Endothelial cell of umbilical vein (primary cell): ENCODE data around the gene CCR1. TPM values are rescaled to one million over a fixed set of nuclear protein-coding genes. Genes with fewer than 3 reads are reported as not detected.

Source experiments
- BruUV-seq: library from RNA; stranded (reverse); fragments of 400-500 nt; replicated peaks from 2 replicates; lab custom pipeline; 2021; lab: Mats Ljungman, UMichigan
- CTCF ChIA-PET: fragments of 300-600, 350-600 bp; sonication (Branson Sonifier 250); formaldehyde crosslinking; loops from one replicate; lab custom pipeline; 2021; ENCODE audit warnings: antibody characterized with exemption, inconsistent platforms; lab: Charles Lee
- POLR2A ChIA-PET: fragments of 300-600, 350-600 bp; sonication (Branson Sonifier 250); formaldehyde crosslinking; loops from one replicate; lab custom pipeline; 2021; ENCODE audit warnings: antibody characterized with exemption, inconsistent platforms; lab: Charles Lee
- DNase-seq: peaks from one replicate; pipeline ENCODE4 v3.0.0-alpha.2; 2011; ENCODE audit warnings: low read depth, low spot score
- FAIRE-seq: peaks from 2 replicates; lab custom pipeline; 2011; peaks lifted over from hg19 to GRCh38; lab: Jason Lieb, UNC
- H2AFZ ChIP-seq: 2 replicates; pipeline ENCODE4 v1.6.0; 2012; ENCODE audit warnings: low read depth, low read length, control low read depth, inconsistent platforms
- H3K27ac ChIP-seq: 2 replicates; pipeline ENCODE4 v1.5.1; 2011; ENCODE audit warnings: low read depth, mild to moderate bottlenecking, control low read depth, low read length, moderate library complexity; ENCODE audit not compliant: insufficient read depth
- H3K27me3 ChIP-seq, 2 experiments: 2 replicates each; pipeline versions ENCODE4 v1.6.0 to v1.6.1; 2011; ENCODE audit warnings: low read length in 2 of 2, mixed read lengths in 1 of 2; ENCODE audit not compliant: control insufficient read depth in 2 of 2, insufficient read depth in 2 of 2
- H3K36me3 ChIP-seq, 2 experiments: 2 replicates in 1 of 2; 3 replicates in 1 of 2; pipeline ENCODE4 v1.5.1; 2011; ENCODE audit warnings: low read length in 2 of 2, mild to moderate bottlenecking in 1 of 2, moderate library complexity in 1 of 2; ENCODE audit not compliant: control insufficient read depth in 2 of 2, insufficient read depth in 2 of 2; ENCODE audit errors: extremely low read depth in 1 of 2
- H3K4me1 ChIP-seq: 3 replicates; pipeline ENCODE4 v1.5.1; 2011; ENCODE audit warnings: mild to moderate bottlenecking, low read length; ENCODE audit not compliant: control insufficient read depth, insufficient read depth; ENCODE audit errors: extremely low read depth
- H3K4me2 ChIP-seq: 2 replicates; pipeline ENCODE4 v1.6.1; 2011; ENCODE audit warnings: low read length, control low read depth, mixed read lengths; ENCODE audit not compliant: insufficient read depth
- H3K4me3 ChIP-seq, 3 experiments: fragments of 200-600 bp in 1 of 3; sonication (generic), shearing (Covaris generic) in 1 of 3; replicated peaks in 1 of 3; 2 replicates each; pipeline ENCODE4 v1.5.1; 2011 to 2016; ENCODE audit warnings: control low read depth in 3 of 3, low read length in 3 of 3, mild to moderate bottlenecking in 2 of 3, inconsistent platforms in 1 of 3, low read depth in 1 of 3, moderate library complexity in 1 of 3; ENCODE audit not compliant: insufficient read depth in 1 of 3
- H3K79me2 ChIP-seq: 2 replicates; pipeline ENCODE4 v1.6.0; 2012; ENCODE audit warnings: low read length, inconsistent platforms; ENCODE audit not compliant: control insufficient read depth, insufficient read depth
- H3K9ac ChIP-seq: replicated peaks from 2 replicates; pipeline ENCODE3; 2011; ENCODE audit warnings: low read length, control low read depth; ENCODE audit not compliant: insufficient read depth; ENCODE audit errors: extremely low read depth
- H3K9me1 ChIP-seq: replicated peaks from 3 replicates; pipeline ENCODE4 v1.6.0; 2011; ENCODE audit warnings: mild to moderate bottlenecking, low read length; ENCODE audit not compliant: control insufficient read depth, insufficient read depth; ENCODE audit errors: extremely low read depth
- H3K9me3 ChIP-seq: replicated peaks from 2 replicates; pipeline ENCODE4 v1.5.1; 2012; ENCODE audit warnings: low read length, inconsistent platforms; ENCODE audit not compliant: control insufficient read depth, insufficient read depth
- H4K20me1 ChIP-seq: replicated peaks from 2 replicates; pipeline ENCODE3; 2011; ENCODE audit warnings: mild to moderate bottlenecking, low read length; ENCODE audit not compliant: control insufficient read depth, insufficient read depth; ENCODE audit errors: extremely low read depth
- CTCF ChIP-seq, 2 donors: IDR thresholded peaks; 1 replicate in 1 of 2; 2 replicates in 1 of 2; pipeline ENCODE4 v1.5.1; 2011; ENCODE audit warnings: low read length in 2 of 2, mild to moderate bottlenecking in 2 of 2, moderate library complexity in 2 of 2, control low read depth in 1 of 2, inconsistent platforms in 1 of 2, low read depth in 1 of 2; ENCODE audit not compliant: insufficient read depth in 1 of 2; ENCODE audit errors: extremely low read depth in 1 of 2
- EZH2 ChIP-seq: IDR thresholded peaks from 2 replicates; pipeline ENCODE4 v1.6.1; 2012; ENCODE audit warnings: borderline replicate concordance, low read depth, mild to moderate bottlenecking, moderate library complexity, low read length, inconsistent platforms; ENCODE audit not compliant: severe bottlenecking
- FOS ChIP-seq: IDR thresholded peaks from 2 replicates; pipeline ENCODE4 v1.6.1; 2011; ENCODE audit warnings: mild to moderate bottlenecking, low read length, moderate library complexity, borderline replicate concordance; ENCODE audit not compliant: insufficient read depth
- GATA2 ChIP-seq: IDR thresholded peaks from 2 replicates; pipeline ENCODE4 v1.7.0; 2011; ENCODE audit warnings: low read depth, mild to moderate bottlenecking, moderate library complexity, mixed read lengths, low read length; ENCODE audit not compliant: insufficient read length, insufficient read depth
- JUN ChIP-seq: IDR thresholded peaks from 2 replicates; pipeline ENCODE4 v1.6.1; 2011; ENCODE audit warnings: borderline replicate concordance, low read depth; ENCODE audit not compliant: insufficient read length, insufficient read depth
- MAX ChIP-seq: IDR thresholded peaks from 2 replicates; pipeline ENCODE4 v1.6.1; 2011; ENCODE audit not compliant: insufficient read depth, insufficient read length
- MYC ChIP-seq: IDR thresholded peaks from one replicate; pipeline ENCODE4 v1.6.1; 2011; ENCODE audit warnings: mild to moderate bottlenecking, low read depth, low read length
- POLR2A ChIP-seq: IDR thresholded peaks from 2 replicates; pipeline ENCODE4 v1.6.1; 2012; ENCODE audit warnings: low read depth, mild to moderate bottlenecking, control low read depth, low read length
- POLR2AphosphoS5 ChIP-seq: IDR thresholded peaks from 2 replicates; pipeline ENCODE4 v1.6.1; 2012; ENCODE audit warnings: low read depth, mild to moderate bottlenecking, control low read depth, low read length, moderate library complexity; ENCODE audit not compliant: insufficient read depth
- dilution Hi-C: fragments of 300-500 bp; cut with MboI; formaldehyde crosslinking; loops from one replicate; pipeline ENCODE4 v1.15.0; 2019; ENCODE audit warnings: low sequenced_read_pairs; ENCODE audit not compliant: extremely low pct_ligation_motif_present
- intact Hi-C: fragments of 100-400 bp; cut with micrococcal nuclease; formaldehyde crosslinking; loops from one replicate; pipeline ENCODE4 v1.10.0; 2022
- polyA plus RNA-seq, 4 experiments: library from polyadenylated mRNA; depleted of rRNA in 3 of 4; stranded (reverse) in 3 of 4; unstranded in 1 of 4; fragments of >200 nt; gene quantifications; 2 replicates each; pipeline versions ENCODE4 v1.2.1 to v1.2.3, GENCODE V29; 2011 to 2012; ENCODE audit warnings: missing spikeins in 1 of 4
- total RNA-seq: library from RNA; stranded (reverse); gene quantifications from 2 replicates; pipeline ENCODE4 v1.2.3, GENCODE V29; 2021

CCR1 gene
- total and polyA plus RNA-seq, 2 donors (not counting 3 experiments of a cell fraction or from before 2014, with no cell fraction given): not detected

- FAIRE-seq: no peak
- CTCF ChIA-PET: no interaction called here
- POLR2A ChIA-PET: no interaction called here
These were observed 14.7 kb downstream of the CCR1 start for GRCh38 chr3:46193436-46193835.

More at GRCh38 chr3:46193436-46193835, 14.7 kb downstream of the CCR1 start:
- Histone ChIP-seq H3K27me3 (no peaks in the 10 kb centered on the region), H3K9ac (no peak overlapping the region), H3K9me1 (no peaks in the 10 kb centered on the region), H3K36me3 (no peaks in the 10 kb centered on the region), H4K20me1 (no peaks in the 10 kb centered on the region), H3K4me2 (no peak overlapping the region), H3K27ac (no peak overlapping the region), H2AFZ (no peak overlapping the region), H3K4me1 (no peaks in the 10 kb centered on the region), H3K79me2 (no peaks in the 10 kb centered on the region), H3K9me3 (no peaks in the 10 kb centered on the region), H3K4me3 (no peak overlapping the region)
- TF ChIP-seq POLR2AphosphoS5 (no peak), POLR2A (no peak), FOS (no peak), JUN (no peak), GATA2 (no peak), EZH2 (no peak), MYC (no peak), CTCF (IDR thresholded peaks at IDR 0.05; ENCODE audit: extremely low read depth in 1 of 2, insufficient read depth in 1 of 2, low read depth in 1 of 2, low read length in 2 of 2) (no peak), MAX (no peak)
- DNase-seq: no peak
- dilution Hi-C loops: no loop called here
- intact Hi-C loops: no loop called here
- BruUV-seq: no TSS peak
